Measurements from ENCODE around the gene COL19A1.
A peak's percentile ranks its signal among the peaks of the same experiment; 100 is the strongest.

The COL19A1 gene

GRCh38 chr6:70133246-70133645 lies 266.9 kb downstream of the COL19A1 start:
- no peak for DNase-seq

- no peak for DNase-seq
These were observed 268.2 kb downstream of the COL19A1 start for GRCh38 chr6:70134542-70134941.

GRCh38 chr6:70135219-70136160 lies 269.1 kb downstream of the COL19A1 start:
- DNase-seq, result no peak

GRCh38 chr6:70136996-70137395 lies 270.6 kb downstream of the COL19A1 start:
- no peak for DNase-seq

GRCh38 chr6:70140496-70140895 lies 274.1 kb downstream of the COL19A1 start:
- no peak for DNase-seq

- DNase-seq, result no peak
These were observed 275.7 kb downstream of the COL19A1 start for GRCh38 chr6:70142034-70142433.

GRCh38 chr6:70145178-70145577 lies 278.8 kb downstream of the COL19A1 start:
- DNase-seq, result no peak

GRCh38 chr6:70149209-70149788 lies 282.9 kb downstream of the COL19A1 start:
- DNase-seq, result no peak

- no peak for DNase-seq
These were observed 284.2 kb downstream of the COL19A1 start for GRCh38 chr6:70150521-70150920.

- DNase-seq, result no peak
These were observed 285.3 kb downstream of the COL19A1 start for GRCh38 chr6:70151616-70152015.

- no peak for DNase-seq
These were observed 286.4 kb downstream of the COL19A1 start for GRCh38 chr6:70152786-70153185.

- no peak for DNase-seq
These were observed 290.7 kb downstream of the COL19A1 start for GRCh38 chr6:70157086-70157485.

- DNase-seq, result no peak
These were observed 293.9 kb downstream of the COL19A1 start for GRCh38 chr6:70160276-70160675.

- DNase-seq, result no peak
These were observed 296.6 kb downstream of the COL19A1 start for GRCh38 chr6:70162972-70163371.

- no peak for DNase-seq
These were observed 297.4 kb downstream of the COL19A1 start for GRCh38 chr6:70163795-70164194.

- DNase-seq, result no peak
These were observed 298.2 kb downstream of the COL19A1 start for GRCh38 chr6:70164556-70164955.

GRCh38 chr6:70166088-70166958 lies 300.0 kb downstream of the COL19A1 start:
- DNase-seq, result peak; percentile 28 to 72

- DNase-seq, result no peak
These were observed 302.5 kb downstream of the COL19A1 start for GRCh38 chr6:70168681-70169377.

- DNase-seq, result no peak
These were observed 304.9 kb downstream of the COL19A1 start for GRCh38 chr6:70171236-70171635.

- no peak for DNase-seq
These were observed 305.9 kb downstream of the COL19A1 start for GRCh38 chr6:70172252-70172651.

GRCh38 chr6:70175770-70176169 lies 309.4 kb downstream of the COL19A1 start:
- no peak for DNase-seq

- peak; percentile 12 to 44 for DNase-seq
These were observed 310.6 kb downstream of the COL19A1 start for GRCh38 chr6:70176842-70177550.
